GM12891 (cell line): ENCODE results near the gene MRPL9.

Experiments used
- POLR2A ChIP-seq: IDR thresholded peaks from 2 replicates; pipeline ENCODE4 v1.6.1; 2011; ENCODE audit warnings: low read depth, low read length, control low read depth
- POLR2AphosphoS5 ChIP-seq: IDR thresholded peaks from 2 replicates; pipeline ENCODE4 v1.6.1; 2011; ENCODE audit warnings: low read depth, low read length, control low read depth
- POU2F2 ChIP-seq: IDR thresholded peaks from 2 replicates; pipeline ENCODE4 v1.6.1; 2011; ENCODE audit warnings: low read depth, mild to moderate bottlenecking, control low read depth, low read length, moderate library complexity
- TAF1 ChIP-seq: IDR thresholded peaks from 2 replicates; pipeline ENCODE4 v1.6.1; 2011; ENCODE audit warnings: low read depth, low read length, control low read depth

DNA sequence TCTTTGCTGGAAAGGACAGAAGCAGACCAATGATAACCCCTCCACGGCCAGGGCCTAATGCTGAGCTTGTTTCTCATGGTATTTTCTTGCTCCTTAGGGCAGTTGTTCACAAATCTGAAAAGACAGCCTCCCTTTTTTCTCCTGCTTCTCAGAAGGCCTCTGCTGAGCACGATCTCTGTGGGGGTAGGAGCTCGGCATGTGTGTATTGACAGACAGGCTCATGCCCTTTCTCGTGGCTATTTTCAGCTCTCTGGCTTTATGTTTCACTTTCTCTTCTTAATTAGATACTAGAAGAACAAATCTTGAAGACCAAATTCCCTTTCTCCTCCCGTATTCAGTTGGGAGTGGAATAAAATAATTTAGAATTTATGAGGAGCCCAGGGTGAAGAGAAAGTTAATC lies 42.7 kb downstream of the MRPL9 start:
- TF ChIP-seq POLR2A (no peak), TAF1 (no peak), POU2F2 (no peak), POLR2AphosphoS5 (no peak)
